Erythroblast (primary cell): ENCODE data around the gene NDUFA13.

ENCODE experiments used
- GATA1 ChIP-seq: IDR thresholded peaks from 2 replicates; pipeline ENCODE4 v1.6.1; 2011; ENCODE audit warnings: low read depth, mild to moderate bottlenecking, control low read depth, low read length, moderate library complexity
- POLR2A ChIP-seq: IDR thresholded peaks from 2 replicates; pipeline ENCODE4 v1.6.1; 2011; ENCODE audit warnings: mild to moderate bottlenecking, low read length

DNA sequence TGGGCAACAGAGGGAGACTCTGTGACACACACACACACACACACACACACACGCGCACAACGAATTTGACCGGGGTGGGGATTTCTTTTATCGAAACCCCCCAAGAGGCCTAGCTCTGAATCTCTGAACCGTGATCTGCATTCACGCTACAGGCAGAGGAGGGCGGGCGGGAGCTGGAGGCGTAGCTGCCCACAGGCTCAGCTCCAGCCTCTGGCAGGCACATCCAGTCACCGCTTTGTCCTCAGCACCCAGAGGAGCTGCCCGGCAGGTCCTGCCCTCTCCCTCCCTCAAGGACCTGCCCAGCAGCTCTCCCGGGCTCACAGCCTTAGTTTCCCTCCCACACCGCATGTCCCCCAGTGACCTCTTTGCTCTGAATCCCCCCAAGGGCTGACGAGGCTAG lies 42.0 kb downstream of the NDUFA13 start:
- TF ChIP-seq POLR2A = no peak
- no peak for TF ChIP-seq GATA1
